ENCODE results near the gene MAD1L1.

The MAD1L1 gene

DNA sequence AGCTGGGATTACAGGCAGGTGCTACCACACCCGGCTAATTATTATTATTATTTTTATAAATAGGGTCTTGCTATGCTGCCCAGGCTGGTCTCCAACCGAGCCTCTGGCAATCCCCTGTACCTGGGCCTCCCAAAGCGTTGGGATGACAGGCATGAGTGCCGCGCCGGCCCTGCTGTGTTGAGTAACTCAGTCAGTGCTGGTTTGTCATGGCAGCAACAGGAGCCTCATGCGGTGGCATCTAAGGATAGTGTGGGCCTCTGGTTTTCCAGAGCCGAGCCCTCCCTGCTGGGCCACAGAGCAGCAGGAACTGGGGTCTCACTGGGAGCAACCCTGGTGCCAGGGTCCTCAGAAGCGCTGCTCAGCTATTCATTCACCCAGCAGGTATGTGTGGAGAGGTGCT, 318.0 kb downstream of the MAD1L1 start:
- no peaks in the 10 kb centered on the region for H3K79me2 ChIP-seq (ENCODE audit: control insufficient read depth, low read length)
- H3K27me3 ChIP-seq (ENCODE audit: control insufficient read depth, low read length), result no peaks in the 10 kb centered on the region
- no peaks in the 10 kb centered on the region for H3K9me2 ChIP-seq (replicated peaks; ENCODE audit: control insufficient read depth, low read length)
- H4K20me1 ChIP-seq (ENCODE audit: control insufficient read depth, insufficient read depth, low read depth, low read length), result no peaks in the 10 kb centered on the region
- H3K4me2 ChIP-seq (ENCODE audit: low read length), result no peak overlapping the region
- peaks cover 4% of the 10 kb centered on the region for H3K4me1 ChIP-seq (ENCODE audit: control insufficient read depth, low read length)
- no peaks in the 10 kb centered on the region for H3F3A ChIP-seq (ENCODE audit: control insufficient read depth, insufficient read depth)
- no peaks in the 10 kb centered on the region for H3K9me3 ChIP-seq (ENCODE audit: control insufficient read depth, insufficient read depth, low read length)
- H3K36me3 ChIP-seq (ENCODE audit: control insufficient read depth, low read length), result no peaks in the 10 kb centered on the region
- no peak overlapping the region for H3K27ac ChIP-seq (ENCODE audit: low read depth, low read length)
- H3K4me3 ChIP-seq (ENCODE audit: low read length), result no peak overlapping the region
- TF ChIP-seq CTCF (IDR thresholded peaks at IDR 0.05; ENCODE audit: low read depth, low read length, poor library complexity, severe bottlenecking) (no peak), EZH2phosphoT487 (IDR thresholded peaks at IDR 0.05; ENCODE audit: borderline replicate concordance, low read length) (no peak)

GRCh38 chr7:1914321-1914720, 318.4 kb downstream of the MAD1L1 start:
- TF ChIP-seq EZH2phosphoT487 (IDR thresholded peaks at IDR 0.05; ENCODE audit: borderline replicate concordance, low read length), result no peak
- TF ChIP-seq CTCF (IDR thresholded peaks at IDR 0.05; ENCODE audit: low read depth, low read length, poor library complexity, severe bottlenecking), result no peak
- Histone ChIP-seq H3K9me2 (replicated peaks; ENCODE audit: control insufficient read depth, low read length) (no peaks in the 10 kb centered on the region), H3K4me3 (ENCODE audit: low read length) (no peak overlapping the region), H3K27me3 (ENCODE audit: control insufficient read depth, low read length) (no peaks in the 10 kb centered on the region), H3K9me3 (ENCODE audit: control insufficient read depth, insufficient read depth, low read length) (no peaks in the 10 kb centered on the region), H3K4me2 (ENCODE audit: low read length) (no peak overlapping the region), H3K36me3 (ENCODE audit: control insufficient read depth, low read length) (no peaks in the 10 kb centered on the region), H3K27ac (ENCODE audit: low read depth, low read length) (no peak overlapping the region), H3K79me2 (ENCODE audit: control insufficient read depth, low read length) (no peaks in the 10 kb centered on the region), H3F3A (ENCODE audit: control insufficient read depth, insufficient read depth) (no peaks in the 10 kb centered on the region), H4K20me1 (ENCODE audit: control insufficient read depth, insufficient read depth, low read depth, low read length) (no peaks in the 10 kb centered on the region), H3K4me1 (ENCODE audit: control insufficient read depth, low read length) (peaks cover under 1% of the 10 kb centered on the region; the same call in 1 of the 2 replicates)

- Histone ChIP-seq H3K27me3 (ENCODE audit: control insufficient read depth, low read length) (no peaks in the 10 kb centered on the region), H3K4me2 (ENCODE audit: low read length) (no peak overlapping the region), H3K27ac (ENCODE audit: low read depth, low read length) (no peak overlapping the region), H3K4me1 (ENCODE audit: control insufficient read depth, low read length) (no peaks in the 10 kb centered on the region), H3K4me3 (ENCODE audit: low read length) (no peak overlapping the region), H3K9me3 (ENCODE audit: control insufficient read depth, insufficient read depth, low read length) (no peaks in the 10 kb centered on the region), H3K36me3 (ENCODE audit: control insufficient read depth, low read length) (no peaks in the 10 kb centered on the region), H3F3A (ENCODE audit: control insufficient read depth, insufficient read depth) (no peaks in the 10 kb centered on the region), H3K79me2 (ENCODE audit: control insufficient read depth, low read length) (no peaks in the 10 kb centered on the region), H3K9me2 (replicated peaks; ENCODE audit: control insufficient read depth, low read length) (no peaks in the 10 kb centered on the region), H4K20me1 (ENCODE audit: control insufficient read depth, insufficient read depth, low read depth, low read length) (0 out of 2 replicates have a peak, but pooled peaks cover 3% of the 10 kb centered on the region)
- TF ChIP-seq EZH2phosphoT487 (IDR thresholded peaks at IDR 0.05; ENCODE audit: borderline replicate concordance, low read length) (no peak), CTCF (IDR thresholded peaks at IDR 0.05; ENCODE audit: low read depth, low read length, poor library complexity, severe bottlenecking) (no peak)
These were observed 319.1 kb downstream of the MAD1L1 start for GRCh38 chr7:1913466-1914282.
